ENCODE data around the gene RPL21. TPM values are rescaled to one million over a fixed set of nuclear protein-coding genes. Genes with fewer than 3 reads are reported as not detected.
A peak's percentile ranks its signal among the peaks of the same experiment; 100 is the strongest.

RPL21 gene
- polyA plus RNA-seq, 1 donor (not counting 4 experiments of a cell fraction or from before 2014, with no cell fraction given), result 1,751 TPM

DNA sequence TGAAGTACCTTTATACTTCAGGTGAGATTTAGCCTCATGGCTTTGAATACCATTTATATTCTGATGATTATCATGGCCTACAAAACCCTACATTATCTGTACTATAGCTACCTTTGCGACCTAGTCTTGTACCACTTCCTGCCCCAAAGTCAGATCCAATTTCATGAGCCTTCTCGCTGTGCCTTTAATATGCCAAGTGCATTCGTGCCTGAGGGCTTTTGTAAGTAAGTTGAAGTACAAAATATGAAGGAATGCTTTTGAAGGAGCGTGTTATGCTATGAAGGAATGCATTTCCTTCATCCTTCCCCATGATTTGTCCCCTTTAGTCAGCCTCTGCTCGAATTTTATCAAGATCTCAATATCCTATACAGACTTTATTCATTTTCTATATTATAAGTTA is 10.0 kb downstream of the RPL21 start:
- Histone ChIP-seq H3K36me3 (ENCODE audit: control insufficient read depth in 2 of 2, extremely low read depth in 1 of 2, insufficient read depth in 2 of 2, low read length in 2 of 2) (peaks cover 11 to 23% of the 10 kb centered on the region in 2 experiments), H3K27ac (ENCODE audit: control insufficient read depth, insufficient read depth, low read length) (no peak overlapping the region), H3K4me2 (ENCODE audit: control insufficient read depth, extremely low read depth, insufficient read depth, low read depth, low read length) (no peak overlapping the region), H3K4me3 (ENCODE audit: control insufficient read depth in 2 of 3, extremely low read depth in 1 of 3, insufficient read depth in 2 of 3, low read depth in 1 of 3, low read length in 3 of 3) (no peak overlapping the region), H3K9ac (ENCODE audit: control insufficient read depth, extremely low read depth, insufficient read depth, low read length) (no peak overlapping the region), H2AFZ (ENCODE audit: control insufficient read depth, low read length) (no peak overlapping the region), H4K20me1 (ENCODE audit: control insufficient read depth, extremely low read depth, insufficient read depth, low read length) (peaks cover 15% of the 10 kb centered on the region), H3K79me2 (ENCODE audit: control insufficient read depth, insufficient read depth, low read length) (peaks cover 13% of the 10 kb centered on the region), H3K4me1 (ENCODE audit: control insufficient read depth, extremely low read depth, insufficient read depth, low read length) (peaks cover 18% of the 10 kb centered on the region), H3K27me3 (ENCODE audit: control insufficient read depth, extremely low read depth, insufficient read depth, low read length) (no peaks in the 10 kb centered on the region), H3K9me3 (ENCODE audit: control insufficient read depth, low read depth, low read length) (no peaks in the 10 kb centered on the region), H3K9me1 (ENCODE audit: control insufficient read depth, extremely low read depth, insufficient read depth, low read length) (peaks cover 7% of the 10 kb centered on the region)
- TF ChIP-seq EZH2 (IDR thresholded peaks at IDR 0.05; ENCODE audit: low read length), result no peak
- TF ChIP-seq, protein P1, sequence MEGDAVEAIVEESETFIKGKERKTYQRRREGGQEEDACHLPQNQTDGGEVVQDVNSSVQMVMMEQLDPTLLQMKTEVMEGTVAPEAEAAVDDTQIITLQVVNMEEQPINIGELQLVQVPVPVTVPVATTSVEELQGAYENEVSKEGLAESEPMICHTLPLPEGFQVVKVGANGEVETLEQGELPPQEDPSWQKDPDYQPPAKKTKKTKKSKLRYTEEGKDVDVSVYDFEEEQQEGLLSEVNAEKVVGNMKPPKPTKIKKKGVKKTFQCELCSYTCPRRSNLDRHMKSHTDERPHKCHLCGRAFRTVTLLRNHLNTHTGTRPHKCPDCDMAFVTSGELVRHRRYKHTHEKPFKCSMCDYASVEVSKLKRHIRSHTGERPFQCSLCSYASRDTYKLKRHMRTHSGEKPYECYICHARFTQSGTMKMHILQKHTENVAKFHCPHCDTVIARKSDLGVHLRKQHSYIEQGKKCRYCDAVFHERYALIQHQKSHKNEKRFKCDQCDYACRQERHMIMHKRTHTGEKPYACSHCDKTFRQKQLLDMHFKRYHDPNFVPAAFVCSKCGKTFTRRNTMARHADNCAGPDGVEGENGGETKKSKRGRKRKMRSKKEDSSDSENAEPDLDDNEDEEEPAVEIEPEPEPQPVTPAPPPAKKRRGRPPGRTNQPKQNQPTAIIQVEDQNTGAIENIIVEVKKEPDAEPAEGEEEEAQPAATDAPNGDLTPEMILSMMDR (optimal IDR thresholded peaks at IDR 0.05 in 1 of 3, IDR thresholded peaks at IDR 0.05 in 1 of 3, conservative IDR thresholded peaks at IDR 0.05 in 1 of 3; ENCODE audit: extremely low read depth in 1 of 3, insufficient read depth in 2 of 3, low read length in 3 of 3), result no peak
- FAIRE-seq (peak; percentile 34), DNase-seq (ENCODE audit: low read depth, low spot score) (no peak)
- dilution Hi-C loops (cut with MboI; ENCODE audit: extremely low pct_ligation_motif_present, low sequenced_read_pairs), result no loop called here

GRCh38 chr13:27263438-27263837 is 12.1 kb downstream of the RPL21 start:
- Histone ChIP-seq H3K9me1 (ENCODE audit: control insufficient read depth, extremely low read depth, insufficient read depth, low read length) (peaks cover 3% of the 10 kb centered on the region), H4K20me1 (ENCODE audit: control insufficient read depth, extremely low read depth, insufficient read depth, low read length) (no peaks in the 10 kb centered on the region), H3K27ac (ENCODE audit: control insufficient read depth, insufficient read depth, low read length) (no peak overlapping the region), H3K9ac (ENCODE audit: control insufficient read depth, extremely low read depth, insufficient read depth, low read length) (no peak overlapping the region), H3K79me2 (ENCODE audit: control insufficient read depth, insufficient read depth, low read length) (no peaks in the 10 kb centered on the region), H3K4me3 (ENCODE audit: control insufficient read depth in 2 of 3, extremely low read depth in 1 of 3, insufficient read depth in 2 of 3, low read depth in 1 of 3, low read length in 3 of 3) (no peak overlapping the region), H2AFZ (ENCODE audit: control insufficient read depth, low read length) (no peak overlapping the region), H3K4me1 (ENCODE audit: control insufficient read depth, extremely low read depth, insufficient read depth, low read length) (peaks cover 14% of the 10 kb centered on the region), H3K27me3 (ENCODE audit: control insufficient read depth, extremely low read depth, insufficient read depth, low read length) (no peaks in the 10 kb centered on the region), H3K4me2 (ENCODE audit: control insufficient read depth, extremely low read depth, insufficient read depth, low read depth, low read length) (no peak overlapping the region), H3K36me3 (ENCODE audit: control insufficient read depth in 2 of 2, extremely low read depth in 1 of 2, insufficient read depth in 2 of 2, low read length in 2 of 2) (peaks cover 0 to 3% of the 10 kb centered on the region in 2 experiments), H3K9me3 (ENCODE audit: control insufficient read depth, low read depth, low read length) (no peaks in the 10 kb centered on the region)
- dilution Hi-C loops (cut with MboI; ENCODE audit: extremely low pct_ligation_motif_present, low sequenced_read_pairs), result no loop called here
- no peak for FAIRE-seq
- no peak for DNase-seq (ENCODE audit: low read depth, low spot score)
- no peak for TF ChIP-seq EZH2 (IDR thresholded peaks at IDR 0.05; ENCODE audit: low read length)
- TF ChIP-seq, protein P1 (optimal IDR thresholded peaks at IDR 0.05 in 1 of 3, IDR thresholded peaks at IDR 0.05 in 1 of 3, conservative IDR thresholded peaks at IDR 0.05 in 1 of 3; ENCODE audit: extremely low read depth in 1 of 3, insufficient read depth in 2 of 3, low read length in 3 of 3), result no peak
